Hepatocyte (in vitro differentiated cells): ENCODE measurements around the gene DOCK7. TPM values are rescaled to one million over a fixed set of nuclear protein-coding genes. Genes with fewer than 3 reads are reported as not detected.

Experiments
- DNase-seq: peaks from one replicate; pipeline ENCODE4 v3.0.0-alpha.2; 2016; ENCODE audit warnings: low spot score
- H2AFZ ChIP-seq: fragments of 200-600 bp; sonication (generic); 2 replicates; pipeline ENCODE4 v1.6.0; 2016; ENCODE audit warnings: antibody characterized with exemption, mild to moderate bottlenecking
- H3K27ac ChIP-seq: fragments of 200-600 bp; sonication (generic); 2 replicates; pipeline ENCODE4 v1.5.1; 2016; ENCODE audit warnings: mild to moderate bottlenecking
- H3K27me3 ChIP-seq: fragments of 200-600 bp; sonication (generic); 2 replicates; pipeline ENCODE4 v1.6.1; 2016
- H3K36me3 ChIP-seq: fragments of 200-600 bp; sonication (generic); replicated peaks from 2 replicates; pipeline ENCODE4 v1.5.1; 2016; ENCODE audit warnings: low read depth; ENCODE audit not compliant: insufficient read depth
- H3K4me1 ChIP-seq: fragments of 200-600 bp; sonication (generic); 2 replicates; pipeline ENCODE4 v1.5.1; 2016; ENCODE audit warnings: mild to moderate bottlenecking, moderate library complexity; ENCODE audit not compliant: insufficient read depth
- H3K4me2 ChIP-seq: fragments of 200-600 bp; sonication (generic); 2 replicates; pipeline ENCODE4 v1.6.0; 2016
- H3K4me3 ChIP-seq: fragments of 200-600 bp; sonication (generic); 2 replicates; pipeline ENCODE4 v1.5.1; 2016; ENCODE audit warnings: mild to moderate bottlenecking
- H3K79me2 ChIP-seq: fragments of 200-600 bp; sonication (generic); 2 replicates; pipeline ENCODE4 v1.6.0; 2017; ENCODE audit warnings: mild to moderate bottlenecking
- H3K9me2 ChIP-seq: fragments of 200-600 bp; sonication (generic); replicated peaks from 2 replicates; pipeline ENCODE4 v1.6.0; 2017; ENCODE audit warnings: mild to moderate bottlenecking; ENCODE audit not compliant: insufficient read depth
- H3K9me3 ChIP-seq: fragments of 200-600 bp; sonication (generic); 2 replicates; pipeline ENCODE4 v1.5.1; 2016; ENCODE audit warnings: low read depth, mild to moderate bottlenecking
- H4K20me1 ChIP-seq: fragments of 200-600 bp; sonication (generic); 2 replicates; pipeline ENCODE4 v1.6.0; 2016; ENCODE audit warnings: mild to moderate bottlenecking; ENCODE audit not compliant: insufficient read depth, poor library complexity, severe bottlenecking
- EZH2 ChIP-seq: fragments of 200-600 bp; sonication (generic); IDR thresholded peaks from 2 replicates; pipeline ENCODE4 v1.6.1; 2016; ENCODE audit warnings: antibody characterized with exemption, mild to moderate bottlenecking, borderline replicate concordance
- EZH2phosphoT487 ChIP-seq: fragments of 200-600 bp; sonication (generic); IDR thresholded peaks from one replicate; pipeline ENCODE4 v1.6.1; 2018; ENCODE audit warnings: antibody characterized with exemption, mild to moderate bottlenecking, low read depth, moderate library complexity; ENCODE audit not compliant: unreplicated experiment, severe bottlenecking
- WGBS: methylation state at CpG from one replicate; pipeline ENCODE4 v1.1.6; 2016; ENCODE audit warnings: low lambda C conversion rate; ENCODE audit errors: missing lambda C conversion rate; 5-methylcytosine and 5-hydroxymethylcytosine counted together
- polyA plus RNA-seq: library from polyadenylated mRNA; unstranded; fragments of >200 nt; fragmentation: Nextera tagmentation; extraction: Ambion mirVana; gene quantifications from 2 replicates; pipeline ENCODE4 v1.2.1, GENCODE V29; 2016
- total RNA-seq: library from RNA; depleted of rRNA; stranded (reverse); fragments of >200 nt; gene quantifications from 2 replicates; pipeline ENCODE4 v1.2.3, GENCODE V29; 2014
- TF ChIP-seq, protein P1 (sequence below): fragments of 200-600 bp; sonication (generic); IDR thresholded peaks from 2 replicates; pipeline ENCODE4 v1.5.1; 2016; ENCODE audit warnings: antibody characterized with exemption, mild to moderate bottlenecking; ENCODE audit not compliant: poor library complexity

The DOCK7 gene
- total and polyA plus RNA-seq, 2 experiments from 2014 or later, result 22.4 to 53.4 TPM

GRCh38 chr1:62426794-62427193, 261.4 kb downstream of the DOCK7 start:
- DNase-seq, result no peak
- H4K20me1 ChIP-seq, result no peaks in the 10 kb centered on the region
- no peaks in the 10 kb centered on the region for H3K9me3 ChIP-seq
- 96% methylated on average over 1 of the region's 1 CpG for WGBS
- H3K4me3 ChIP-seq, result no peak overlapping the region
- no peaks in the 10 kb centered on the region for H3K27me3 ChIP-seq
- H3K4me1 ChIP-seq, result no peaks in the 10 kb centered on the region
- H3K79me2 ChIP-seq, result no peaks in the 10 kb centered on the region
- no peaks in the 10 kb centered on the region for H3K36me3 ChIP-seq
- H2AFZ ChIP-seq, result no peak overlapping the region
- no peak overlapping the region for H3K4me2 ChIP-seq
- H3K27ac ChIP-seq, result no peak overlapping the region
- no peaks in the 10 kb centered on the region for H3K9me2 ChIP-seq
- TF ChIP-seq, protein P1, sequence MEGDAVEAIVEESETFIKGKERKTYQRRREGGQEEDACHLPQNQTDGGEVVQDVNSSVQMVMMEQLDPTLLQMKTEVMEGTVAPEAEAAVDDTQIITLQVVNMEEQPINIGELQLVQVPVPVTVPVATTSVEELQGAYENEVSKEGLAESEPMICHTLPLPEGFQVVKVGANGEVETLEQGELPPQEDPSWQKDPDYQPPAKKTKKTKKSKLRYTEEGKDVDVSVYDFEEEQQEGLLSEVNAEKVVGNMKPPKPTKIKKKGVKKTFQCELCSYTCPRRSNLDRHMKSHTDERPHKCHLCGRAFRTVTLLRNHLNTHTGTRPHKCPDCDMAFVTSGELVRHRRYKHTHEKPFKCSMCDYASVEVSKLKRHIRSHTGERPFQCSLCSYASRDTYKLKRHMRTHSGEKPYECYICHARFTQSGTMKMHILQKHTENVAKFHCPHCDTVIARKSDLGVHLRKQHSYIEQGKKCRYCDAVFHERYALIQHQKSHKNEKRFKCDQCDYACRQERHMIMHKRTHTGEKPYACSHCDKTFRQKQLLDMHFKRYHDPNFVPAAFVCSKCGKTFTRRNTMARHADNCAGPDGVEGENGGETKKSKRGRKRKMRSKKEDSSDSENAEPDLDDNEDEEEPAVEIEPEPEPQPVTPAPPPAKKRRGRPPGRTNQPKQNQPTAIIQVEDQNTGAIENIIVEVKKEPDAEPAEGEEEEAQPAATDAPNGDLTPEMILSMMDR, result no peak
- TF ChIP-seq EZH2, result no peak
- TF ChIP-seq EZH2phosphoT487, result no peak

DNA sequence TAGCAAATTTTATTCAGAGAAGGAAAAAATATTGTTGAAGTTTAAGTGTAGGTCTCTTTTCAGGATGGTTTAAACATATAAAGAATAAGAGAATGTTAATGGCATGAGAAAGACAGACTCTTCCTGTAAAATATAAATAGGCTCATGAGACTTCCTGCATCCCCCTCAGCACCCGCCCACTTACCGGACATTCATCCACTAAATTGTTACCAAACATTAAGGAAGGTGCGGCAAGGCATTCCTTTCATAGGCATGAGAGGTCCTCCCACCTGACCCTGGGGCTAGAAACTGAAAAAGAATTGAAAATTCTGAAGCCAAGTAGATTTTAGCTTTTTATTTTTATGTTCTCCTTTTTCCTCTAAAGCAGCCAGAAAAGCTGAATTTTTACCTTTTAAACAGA, 261.9 kb downstream of the DOCK7 start:
- no peaks in the 10 kb centered on the region for H3K79me2 ChIP-seq
- 31% methylated on average over 3 of the region's 3 CpGs for WGBS
- no peak overlapping the region for H3K27ac ChIP-seq
- no peak for DNase-seq
- no peak overlapping the region for H2AFZ ChIP-seq
- no peaks in the 10 kb centered on the region for H3K27me3 ChIP-seq
- H3K9me2 ChIP-seq, result no peaks in the 10 kb centered on the region
- H3K36me3 ChIP-seq, result no peaks in the 10 kb centered on the region
- H4K20me1 ChIP-seq, result no peaks in the 10 kb centered on the region
- H3K4me1 ChIP-seq, result no peaks in the 10 kb centered on the region
- no peak overlapping the region for H3K4me2 ChIP-seq
- TF ChIP-seq EZH2 (no peak), EZH2phosphoT487 (no peak)
- TF ChIP-seq, protein P1, result no peak
- H3K9me3 ChIP-seq, result no peaks in the 10 kb centered on the region
- no peak overlapping the region for H3K4me3 ChIP-seq

DNA sequence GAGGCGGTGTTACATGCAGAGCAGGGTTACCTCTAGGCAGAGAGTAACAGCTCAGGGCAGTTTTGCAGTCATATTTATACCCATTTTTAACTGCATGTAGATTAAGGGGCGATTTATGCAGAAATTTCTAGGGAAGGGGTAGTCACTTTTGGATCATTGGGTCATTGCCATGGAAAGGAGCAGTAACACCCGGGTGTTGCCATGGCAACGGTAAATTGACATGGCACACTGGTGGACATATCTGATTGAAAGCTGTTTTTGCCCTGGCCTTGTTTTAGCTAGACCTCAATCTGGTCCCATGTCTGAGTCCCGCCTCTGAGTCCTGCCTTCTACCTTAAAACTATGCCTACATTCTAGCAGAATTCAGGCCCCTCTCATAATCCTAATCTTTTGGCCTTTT, 263.1 kb downstream of the DOCK7 start:
- whole genome bisulfite sequencing, result 85% methylated on average over 5 of the region's 5 CpGs
- H3K36me3 ChIP-seq, result no peaks in the 10 kb centered on the region
- H3K27me3 ChIP-seq, result no peaks in the 10 kb centered on the region
- H3K9me2 ChIP-seq, result no peaks in the 10 kb centered on the region
- DNase-seq, result no peak
- H3K4me3 ChIP-seq, result no peak overlapping the region
- no peaks in the 10 kb centered on the region for H3K4me1 ChIP-seq
- H2AFZ ChIP-seq, result no peak overlapping the region
- no peaks in the 10 kb centered on the region for H3K9me3 ChIP-seq
- TF ChIP-seq, protein P1, result no peak
- TF ChIP-seq EZH2 (no peak), EZH2phosphoT487 (no peak)
- H3K79me2 ChIP-seq, result no peaks in the 10 kb centered on the region
- H3K4me2 ChIP-seq, result no peak overlapping the region
- H3K27ac ChIP-seq, result no peak overlapping the region
- no peaks in the 10 kb centered on the region for H4K20me1 ChIP-seq

DNA sequence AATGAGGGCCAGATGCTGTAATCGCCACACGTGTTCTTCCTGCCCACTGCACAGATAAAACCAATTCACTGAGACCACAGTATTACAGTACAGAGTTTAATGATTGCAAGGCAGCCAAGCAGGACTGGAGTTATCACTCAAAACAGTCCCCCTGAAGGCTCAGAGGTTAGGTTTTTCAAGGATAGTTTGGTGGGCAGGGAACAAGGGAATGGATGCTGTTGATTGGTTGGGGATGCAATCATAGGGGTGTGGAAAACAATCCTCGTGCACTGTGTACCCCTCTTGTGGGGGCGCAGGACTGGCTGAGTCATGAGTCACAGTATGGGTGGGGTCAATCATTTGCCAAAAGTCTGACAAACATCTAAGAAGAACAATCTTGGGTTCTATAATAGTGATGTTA, 263.8 kb downstream of the DOCK7 start:
- DNase-seq, result no peak
- Histone ChIP-seq H2AFZ (peak overlapping the region; percentile 29), H3K4me1 (no peaks in the 10 kb centered on the region), H3K79me2 (no peaks in the 10 kb centered on the region), H3K36me3 (no peaks in the 10 kb centered on the region), H3K4me2 (no peak overlapping the region), H3K9me2 (no peaks in the 10 kb centered on the region), H3K9me3 (no peaks in the 10 kb centered on the region), H3K4me3 (no peak overlapping the region), H4K20me1 (no peaks in the 10 kb centered on the region), H3K27ac (peak overlapping the region; percentile 42), H3K27me3 (no peaks in the 10 kb centered on the region)
- TF ChIP-seq EZH2phosphoT487 (no peak), EZH2 (no peak)
- TF ChIP-seq, protein P1, result no peak
- WGBS, result 72% methylated on average over 4 of the region's 4 CpGs
